ENCODE data around the gene AIFM2.
"Not testable (repeated sequence)": the region's sequence is repeated elsewhere in the genome, so short reads cannot be mapped to it uniquely, and the experiment has no call there.

The AIFM2 gene

DNA sequence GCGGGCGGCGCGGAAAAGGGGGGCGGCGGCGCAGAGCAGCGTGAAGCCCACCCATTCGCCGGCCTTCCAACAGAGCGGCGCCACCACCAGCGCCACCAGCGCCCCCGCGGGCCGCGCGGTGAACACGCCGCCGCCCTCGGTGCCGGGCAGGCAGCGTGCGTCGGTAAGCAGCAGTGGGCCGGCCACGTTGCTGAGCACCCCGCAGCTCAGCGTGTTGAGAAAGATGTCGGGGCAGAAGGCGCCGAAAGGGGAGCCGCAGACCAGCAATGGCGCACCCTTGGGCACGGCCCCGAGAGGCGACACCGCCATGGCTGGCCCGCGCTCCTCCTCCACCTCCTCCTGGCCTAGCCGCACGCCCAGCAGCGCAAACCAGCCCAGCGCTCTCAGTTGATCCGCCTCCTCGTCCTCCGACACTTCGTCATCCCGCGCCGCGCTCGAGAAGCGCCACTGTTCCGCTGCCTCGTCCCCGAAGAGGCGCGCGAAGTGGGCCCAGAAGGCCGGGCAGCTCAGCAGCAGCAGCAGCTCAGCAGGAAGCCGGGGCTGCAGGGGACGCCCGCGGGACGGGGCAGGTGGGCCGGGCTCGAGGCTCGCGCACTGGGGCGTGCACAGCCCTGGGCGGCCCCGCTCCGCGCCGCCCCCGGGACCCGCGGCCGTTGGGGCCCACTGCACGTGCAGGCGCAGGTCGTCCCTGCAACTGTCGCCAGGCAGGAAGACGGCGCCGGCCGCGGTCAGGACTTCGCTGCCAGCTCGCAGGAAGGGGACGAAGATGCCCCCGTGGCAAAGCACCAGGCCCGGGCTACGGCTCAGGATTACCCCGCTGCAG lies 13.3 kb upstream of the AIFM2 start:
- DNase-seq = peak; percentile 61 to 65 (median 63)

DNA sequence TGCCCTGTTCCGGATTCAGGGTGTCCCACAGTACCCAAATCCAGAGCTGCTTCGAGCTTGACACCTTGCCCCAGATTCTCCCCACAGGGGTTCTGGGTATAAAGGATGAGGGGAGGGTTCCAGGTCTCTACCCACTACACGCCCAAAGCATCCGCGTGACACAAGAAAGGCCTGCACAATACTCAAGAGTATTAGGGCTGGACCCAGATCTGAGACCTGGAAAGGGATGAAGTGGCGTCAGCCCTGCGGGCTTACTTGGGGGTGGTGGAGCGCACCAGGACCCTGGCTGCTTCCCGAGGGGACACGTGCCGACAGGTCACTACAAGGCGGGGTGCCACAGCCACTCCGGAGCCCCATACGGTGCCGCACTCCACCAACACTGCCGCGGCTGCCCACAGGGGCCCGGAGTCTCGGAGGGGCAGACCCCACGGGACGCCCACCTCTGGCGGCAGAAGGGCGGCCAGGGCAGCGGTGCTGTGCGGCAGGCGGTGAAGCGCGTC lies 12.6 kb upstream of the AIFM2 start:
- DNase-seq = no peak

DNA sequence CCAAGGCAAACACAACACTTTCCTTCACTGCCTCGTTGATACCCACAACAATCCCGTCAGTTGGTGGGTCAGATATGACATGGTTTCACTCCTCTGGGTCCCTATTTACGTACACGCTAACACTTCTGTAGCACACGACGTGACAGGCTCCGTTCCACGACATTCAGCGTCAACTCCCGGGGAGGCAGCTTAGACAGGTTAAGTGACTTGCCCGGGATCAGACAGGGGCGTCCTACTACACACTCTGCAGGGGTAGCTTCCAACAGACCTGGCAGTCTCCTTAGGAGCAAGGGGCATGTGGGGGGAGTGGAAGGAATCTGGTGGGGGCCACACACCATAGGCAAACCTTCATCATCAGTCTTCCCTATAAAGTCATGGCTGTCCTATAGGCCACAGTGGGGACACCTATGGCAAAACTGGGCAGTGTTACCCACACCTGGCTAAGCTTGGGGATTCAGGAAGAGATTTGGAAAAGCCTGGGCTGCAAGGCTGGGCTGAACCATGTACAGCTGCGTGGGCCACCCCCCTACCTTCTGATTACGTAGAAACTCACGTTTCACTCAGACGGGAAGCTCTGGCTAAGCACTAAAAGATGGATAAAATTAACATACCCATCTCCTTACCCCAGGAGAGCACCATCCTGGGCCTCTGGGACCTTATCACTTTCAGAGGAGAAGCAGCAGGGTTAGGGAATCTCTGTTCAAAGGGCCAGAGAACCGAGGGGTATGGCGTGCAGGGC lies 11.9 kb upstream of the AIFM2 start:
- DNase-seq = no peak

GRCh38 chr10:70142555-70142954 lies 9.9 kb upstream of the AIFM2 start:
- no peak for DNase-seq

DNA sequence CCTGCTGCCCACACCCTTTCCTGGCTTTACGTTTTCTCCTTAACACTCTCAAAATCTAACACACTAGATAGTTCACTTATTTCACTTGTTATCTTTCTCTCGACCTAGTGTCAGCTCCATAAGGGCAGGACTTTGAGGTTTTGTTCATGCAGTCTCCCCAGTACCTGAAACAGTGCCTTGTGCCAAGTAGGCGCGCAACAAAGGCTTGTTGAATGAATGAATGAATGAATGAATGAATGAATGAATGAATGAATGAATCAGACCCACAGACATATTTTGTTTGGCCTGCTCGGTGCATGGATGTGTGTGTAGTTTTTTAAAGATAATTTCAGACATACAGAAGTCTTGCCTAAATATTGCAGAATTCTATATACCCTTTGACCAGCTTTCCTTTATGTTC lies 7.7 kb upstream of the AIFM2 start:
- DNase-seq = no peak

- DNase-seq = no peak
Observed at GRCh38 chr10:70139997-70140250, 7.3 kb upstream of the AIFM2 start.

- DNase-seq = no peak
Observed at GRCh38 chr10:70139151-70139996, 6.7 kb upstream of the AIFM2 start.

DNA sequence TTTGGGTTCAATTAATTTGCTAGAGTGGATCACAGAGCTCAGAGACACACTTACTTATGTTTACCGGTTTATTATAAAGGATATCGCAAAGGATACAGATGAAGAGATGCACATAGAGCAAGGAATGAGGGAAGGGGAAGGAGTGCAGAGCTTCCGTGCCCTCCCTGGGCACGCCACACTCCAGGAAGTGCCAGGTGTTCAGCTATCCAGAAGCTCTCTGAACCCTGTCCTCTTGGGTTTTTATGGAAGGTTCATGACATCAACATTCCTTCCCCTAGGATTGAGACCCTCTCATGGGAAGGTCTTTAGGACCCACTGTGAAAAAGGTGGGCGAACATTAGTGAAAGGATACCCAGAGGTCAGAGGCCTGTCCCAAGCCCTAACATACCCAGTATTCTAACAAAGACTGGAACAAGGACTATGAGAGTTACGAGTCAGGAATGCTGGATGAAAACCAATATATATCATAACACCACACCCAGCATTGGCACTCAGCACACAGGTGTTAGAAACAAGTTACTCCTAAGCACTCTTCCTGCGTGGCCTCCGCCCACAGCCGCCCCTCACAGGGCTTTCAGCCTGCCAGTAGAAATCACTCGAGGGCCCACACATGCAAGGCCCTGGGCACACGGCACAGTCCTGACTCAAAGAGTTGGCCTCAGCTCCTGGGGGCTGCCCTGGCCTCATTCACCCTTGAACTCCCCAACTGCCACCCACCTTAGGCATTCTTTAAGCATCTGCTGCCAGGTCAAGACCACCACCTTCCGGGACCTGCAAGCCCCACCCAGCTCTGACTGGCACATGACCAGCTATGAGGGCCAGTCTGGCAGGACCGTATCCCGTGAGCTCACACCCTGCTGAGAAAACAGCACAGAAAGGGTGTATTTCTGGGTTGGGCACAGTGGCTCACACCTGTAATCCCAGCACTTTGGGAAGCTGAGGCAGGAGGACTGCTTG lies 5.6 kb upstream of the AIFM2 start:
- DNase-seq = no peak

- DNase-seq = no peak
Observed at GRCh38 chr10:70137135-70137534, 4.5 kb upstream of the AIFM2 start.

- no peak for DNase-seq
Observed at GRCh38 chr10:70135684-70136083, 3.1 kb upstream of the AIFM2 start.

DNA sequence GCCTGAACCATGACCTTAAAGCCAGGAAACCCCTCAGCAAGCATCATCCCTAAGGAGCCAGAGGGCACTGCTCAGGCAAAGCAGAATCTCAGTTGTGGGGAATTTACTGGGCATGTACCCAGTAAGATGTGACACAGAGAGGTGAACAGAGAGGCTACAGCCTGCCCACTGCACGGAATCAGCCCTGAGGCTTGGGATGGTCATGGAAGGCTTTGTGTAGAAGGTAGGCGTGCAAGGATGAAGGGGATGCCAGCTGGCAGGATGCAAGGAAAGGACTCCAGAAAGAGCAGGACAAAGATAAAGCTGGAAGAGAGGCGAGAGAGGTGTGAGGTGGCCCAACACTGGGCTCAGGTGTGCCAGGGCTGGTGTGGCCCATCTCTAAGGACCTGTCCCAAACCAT lies 2.4 kb upstream of the AIFM2 start:
- no peak for DNase-seq

GRCh38 chr10:70131560-70131937 lies 1.1 kb downstream of the AIFM2 start:
- no peak for DNase-seq

- DNase-seq = no peak
Observed at GRCh38 chr10:70130878-70131559, 1.6 kb downstream of the AIFM2 start.

- DNase-seq = no peak
Observed at GRCh38 chr10:70126700-70127395, 5.8 kb downstream of the AIFM2 start.

- no peak for DNase-seq
Observed at GRCh38 chr10:70125918-70126552, 6.6 kb downstream of the AIFM2 start.

DNA sequence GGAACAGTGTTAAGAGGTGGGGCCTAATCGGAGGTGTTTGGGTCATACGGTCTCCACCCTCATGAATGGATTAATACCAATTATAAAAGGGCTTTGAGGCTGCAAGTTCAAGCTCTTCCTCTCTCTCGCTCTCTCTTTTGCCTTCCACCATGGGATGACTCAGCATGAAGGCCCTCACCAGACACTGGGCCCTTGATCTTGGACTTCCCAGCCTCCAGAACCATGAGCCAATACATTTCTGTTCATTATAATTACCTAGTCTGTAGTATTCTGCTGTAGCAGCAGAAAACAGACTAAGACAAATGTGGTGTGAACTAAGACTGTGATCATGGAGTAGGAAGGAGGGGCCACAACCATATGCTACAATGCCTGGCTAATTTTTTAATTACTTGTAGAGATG lies 7.7 kb downstream of the AIFM2 start:
- DNase-seq = no peak

DNA sequence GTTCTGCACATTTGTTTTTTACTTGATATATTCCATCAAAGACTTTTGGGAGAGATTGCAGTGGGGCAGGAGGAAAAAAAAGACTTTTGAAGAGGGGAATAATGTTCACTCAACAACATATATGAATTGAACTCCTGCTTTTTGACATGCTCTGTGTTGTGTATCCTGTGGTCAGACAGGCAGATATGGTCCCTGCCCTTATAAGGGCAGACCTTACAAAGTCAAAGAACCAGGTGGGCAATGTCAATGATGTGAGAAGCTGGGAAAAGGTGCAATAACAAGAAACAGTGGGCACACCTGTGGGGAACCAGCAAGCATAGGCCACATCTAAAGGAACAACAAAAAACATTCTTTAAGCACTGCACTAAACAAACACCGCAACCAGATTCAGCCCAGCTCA lies 8.2 kb downstream of the AIFM2 start:
- no peak for DNase-seq

DNA sequence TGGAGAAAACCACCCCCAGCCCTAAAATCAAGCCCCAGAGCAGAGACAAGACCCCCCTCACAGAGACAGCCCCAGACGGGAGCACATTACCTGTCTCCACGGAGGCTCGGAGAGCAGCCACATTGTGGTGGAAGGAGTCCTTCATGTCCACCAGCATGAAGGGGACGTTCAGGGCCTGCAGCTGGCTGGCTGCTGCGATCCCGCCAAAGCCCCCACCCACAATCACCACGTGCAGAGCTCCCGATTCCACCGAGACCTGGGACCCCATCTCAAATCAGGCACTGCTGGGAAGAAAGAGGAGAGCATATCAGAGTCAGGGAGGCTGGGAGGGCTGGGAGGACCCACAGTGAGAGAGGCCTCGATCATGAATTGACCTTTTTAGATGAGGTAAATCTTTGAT lies 8.8 kb downstream of the AIFM2 start:
- no peak for DNase-seq

GRCh38 chr10:70123166-70123565 lies 9.5 kb downstream of the AIFM2 start:
- not testable (repeated sequence) for DNase-seq

DNA sequence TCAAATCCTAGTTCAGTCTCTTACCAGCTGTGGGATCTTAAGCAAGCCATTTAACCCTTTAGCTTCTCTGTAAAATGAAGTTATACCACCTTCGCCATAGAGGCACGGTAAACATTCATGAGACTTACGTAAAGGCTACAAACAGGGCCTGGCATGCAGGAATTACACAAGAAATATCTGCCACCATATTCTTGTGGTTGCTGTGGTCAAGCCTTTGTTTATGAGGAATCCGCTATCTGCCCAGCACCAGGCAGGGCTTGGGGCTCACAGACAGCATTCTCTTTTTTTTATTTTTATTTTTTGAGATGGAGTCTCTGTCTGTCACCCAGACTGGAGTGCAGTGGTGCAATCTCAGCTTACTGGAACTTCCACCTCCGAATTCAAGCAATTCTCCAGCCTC lies 9.9 kb downstream of the AIFM2 start:
- DNase-seq = no peak

Measured in activated CD4-positive, CD25-positive, alpha-beta regulatory T cell (primary cell).